GM10266 (cell line): ENCODE measurements around the gene COX20.
"Not testable (repeated sequence)": the region's sequence is repeated elsewhere in the genome, so short reads cannot be mapped to it uniquely, and the experiment has no call there.

Experiments
- DNase-seq: peaks from one replicate; pipeline ENCODE4 v3.0.0; 2012; ENCODE audit errors: extremely low spot score
- TF ChIP-seq, protein P1 (sequence below): IDR thresholded peaks from 2 replicates; pipeline ENCODE4 v1.5.1; 2012; ENCODE audit warnings: mild to moderate bottlenecking, low read depth; ENCODE audit not compliant: control insufficient read depth, insufficient read depth; ENCODE audit errors: missing control alignments

Gene COX20

DNA sequence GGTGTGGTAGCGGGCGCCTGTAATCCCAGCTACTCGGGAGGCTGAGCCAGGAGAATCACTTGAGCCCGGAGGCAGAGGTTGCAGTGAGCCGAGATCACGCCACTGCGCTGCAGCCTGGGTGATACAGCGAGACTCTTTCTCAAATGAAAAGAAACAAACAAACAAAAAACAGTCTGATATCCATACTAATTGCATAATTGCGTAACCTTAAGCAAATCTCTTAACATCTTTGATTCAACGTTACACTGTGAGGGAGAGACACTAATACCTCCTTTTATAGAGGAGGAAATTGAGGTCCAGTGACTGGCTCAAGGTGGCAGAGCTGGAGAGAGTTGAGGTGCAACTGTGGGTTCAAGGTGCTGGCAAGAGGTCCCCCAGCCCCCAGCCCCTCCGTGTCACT lies 12.6 kb upstream of the COX20 start:
- no peak for DNase-seq
- TF ChIP-seq, protein P1, sequence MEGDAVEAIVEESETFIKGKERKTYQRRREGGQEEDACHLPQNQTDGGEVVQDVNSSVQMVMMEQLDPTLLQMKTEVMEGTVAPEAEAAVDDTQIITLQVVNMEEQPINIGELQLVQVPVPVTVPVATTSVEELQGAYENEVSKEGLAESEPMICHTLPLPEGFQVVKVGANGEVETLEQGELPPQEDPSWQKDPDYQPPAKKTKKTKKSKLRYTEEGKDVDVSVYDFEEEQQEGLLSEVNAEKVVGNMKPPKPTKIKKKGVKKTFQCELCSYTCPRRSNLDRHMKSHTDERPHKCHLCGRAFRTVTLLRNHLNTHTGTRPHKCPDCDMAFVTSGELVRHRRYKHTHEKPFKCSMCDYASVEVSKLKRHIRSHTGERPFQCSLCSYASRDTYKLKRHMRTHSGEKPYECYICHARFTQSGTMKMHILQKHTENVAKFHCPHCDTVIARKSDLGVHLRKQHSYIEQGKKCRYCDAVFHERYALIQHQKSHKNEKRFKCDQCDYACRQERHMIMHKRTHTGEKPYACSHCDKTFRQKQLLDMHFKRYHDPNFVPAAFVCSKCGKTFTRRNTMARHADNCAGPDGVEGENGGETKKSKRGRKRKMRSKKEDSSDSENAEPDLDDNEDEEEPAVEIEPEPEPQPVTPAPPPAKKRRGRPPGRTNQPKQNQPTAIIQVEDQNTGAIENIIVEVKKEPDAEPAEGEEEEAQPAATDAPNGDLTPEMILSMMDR = no peak

DNA sequence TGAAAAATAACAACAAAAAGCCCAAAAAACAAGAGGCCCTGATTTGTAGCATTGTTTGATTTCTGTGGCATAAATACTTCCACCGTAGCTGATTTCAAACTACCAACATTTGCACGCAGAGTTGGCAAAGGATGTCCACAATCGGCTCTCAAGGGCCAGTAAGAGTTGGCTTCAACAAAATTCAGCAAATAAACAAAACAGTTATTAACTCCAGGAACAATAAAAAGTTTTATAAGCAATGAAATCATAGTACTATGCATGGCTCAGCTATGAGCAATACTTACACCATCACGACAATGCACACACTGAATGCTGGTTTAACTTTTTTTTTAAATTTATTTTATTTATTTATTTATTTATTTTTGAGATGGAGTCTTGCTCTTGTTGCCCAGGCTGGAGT lies 8.7 kb upstream of the COX20 start:
- TF ChIP-seq, protein P1 = no peak
- DNase-seq = no peak

DNA sequence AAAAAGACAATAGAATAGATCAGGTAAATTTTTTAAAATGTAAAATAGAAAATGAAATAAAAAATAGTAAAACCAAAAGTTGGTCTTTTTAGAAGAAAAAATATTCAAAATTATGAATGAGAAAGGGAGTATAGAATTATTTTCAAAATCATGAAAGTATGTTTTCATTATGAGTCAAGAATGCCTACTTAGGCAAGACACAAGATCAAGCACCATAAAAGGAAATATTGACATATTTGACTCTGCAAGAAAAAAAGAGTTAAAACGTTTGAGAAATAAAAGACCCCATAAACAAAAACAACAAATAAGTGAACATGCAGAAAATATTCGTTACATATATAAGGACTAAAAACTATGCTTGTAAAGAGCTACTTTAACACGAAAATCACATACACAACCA lies 4.8 kb upstream of the COX20 start:
- no peak for DNase-seq
- TF ChIP-seq, protein P1 = no peak

DNA sequence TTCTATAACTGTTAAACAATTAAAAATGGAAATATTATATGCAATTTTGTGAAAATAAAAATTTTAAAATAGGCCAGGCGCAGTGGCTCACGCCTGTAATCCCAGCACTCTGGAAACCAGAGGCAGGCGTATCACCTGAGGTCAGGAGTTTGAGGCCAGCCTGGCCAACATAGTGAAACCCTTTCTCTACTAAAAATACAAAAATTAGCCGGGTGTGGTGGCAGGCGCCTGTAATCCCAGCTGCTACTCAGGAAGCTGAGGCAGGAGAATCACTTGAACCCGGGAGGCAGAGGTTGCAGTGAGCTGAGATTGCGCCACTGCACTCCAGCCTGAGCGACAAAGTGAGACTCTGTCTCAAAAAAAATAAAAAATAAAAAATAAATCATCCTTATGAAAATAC lies 2.2 kb upstream of the COX20 start:
- DNase-seq = not testable (repeated sequence)

DNA sequence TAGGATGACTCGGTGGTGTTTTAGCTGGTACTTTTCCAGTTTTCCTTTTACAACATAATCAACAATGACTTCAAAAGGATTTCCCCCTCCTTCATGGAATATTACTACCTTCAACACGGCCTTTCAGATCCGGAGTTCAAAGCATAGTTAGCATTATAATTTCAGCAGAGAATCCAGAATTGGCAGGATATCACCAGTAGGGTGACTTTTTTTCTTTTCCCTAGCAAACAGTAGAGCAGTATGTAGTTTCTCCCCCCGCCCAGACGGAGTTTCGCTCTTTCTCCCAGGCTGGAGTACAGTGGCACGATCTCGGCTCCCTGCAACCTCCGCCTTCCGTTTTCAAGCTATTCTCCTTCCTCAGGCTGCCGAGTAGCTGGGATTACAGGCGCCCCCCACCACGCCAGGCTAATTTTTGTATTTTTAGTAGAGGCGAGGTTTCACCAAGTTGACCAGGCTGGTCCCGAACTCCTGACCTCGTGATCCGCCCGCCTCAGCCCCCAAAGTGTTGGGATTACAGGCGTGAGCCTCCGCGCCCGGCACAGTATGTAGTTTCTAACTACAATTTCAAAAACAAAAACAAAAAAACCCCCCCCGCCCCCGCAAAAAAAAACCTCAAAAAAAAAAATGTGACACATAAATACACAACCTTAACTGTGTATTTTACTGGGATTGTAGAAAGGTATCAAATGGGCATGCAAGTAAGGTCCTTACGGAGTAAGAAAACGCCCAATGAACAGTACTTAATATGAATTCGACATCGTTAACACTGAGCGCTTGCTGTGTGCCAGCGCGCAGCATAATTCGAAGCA lies 1.5 kb upstream of the COX20 start:
- peak; percentile 31 for DNase-seq
- TF ChIP-seq, protein P1 = no peak

DNA sequence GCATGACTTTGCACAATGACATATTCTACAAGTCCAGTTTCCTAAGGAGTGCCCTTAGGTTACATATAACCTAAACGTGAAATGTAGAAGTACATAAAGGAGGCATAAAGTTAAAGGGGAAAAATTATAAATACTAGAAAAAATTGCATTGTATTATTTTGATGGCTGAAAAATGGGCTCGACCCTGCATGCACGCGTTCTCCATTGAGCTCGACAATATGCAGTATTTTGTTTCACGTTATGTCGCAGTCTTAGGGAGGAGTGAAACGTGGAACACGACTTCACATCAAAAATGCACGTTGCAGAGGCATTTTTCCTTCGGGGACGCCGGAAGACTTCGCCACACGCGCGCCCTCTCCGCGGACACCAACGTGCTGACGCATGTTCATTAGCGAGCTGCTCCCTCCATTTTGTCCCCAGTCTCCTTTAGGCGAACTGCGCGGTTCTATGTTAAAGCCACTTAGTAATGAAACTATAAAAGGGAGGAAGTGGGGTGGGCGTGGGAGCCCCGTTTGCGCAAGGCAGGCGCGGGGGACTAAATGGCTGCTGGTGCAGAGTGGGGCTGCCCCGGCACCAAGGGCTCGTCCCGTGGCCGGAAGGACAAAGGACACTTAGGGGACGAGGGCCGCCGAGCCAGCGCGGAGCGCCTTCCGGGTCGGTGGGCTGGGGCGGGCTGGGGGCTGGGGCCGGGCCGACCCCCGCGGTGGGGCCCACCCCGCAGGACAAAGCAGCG lies 749 bp upstream of the COX20 start:
- DNase-seq = peak; percentile 94
- TF ChIP-seq, protein P1 = no peak

DNA sequence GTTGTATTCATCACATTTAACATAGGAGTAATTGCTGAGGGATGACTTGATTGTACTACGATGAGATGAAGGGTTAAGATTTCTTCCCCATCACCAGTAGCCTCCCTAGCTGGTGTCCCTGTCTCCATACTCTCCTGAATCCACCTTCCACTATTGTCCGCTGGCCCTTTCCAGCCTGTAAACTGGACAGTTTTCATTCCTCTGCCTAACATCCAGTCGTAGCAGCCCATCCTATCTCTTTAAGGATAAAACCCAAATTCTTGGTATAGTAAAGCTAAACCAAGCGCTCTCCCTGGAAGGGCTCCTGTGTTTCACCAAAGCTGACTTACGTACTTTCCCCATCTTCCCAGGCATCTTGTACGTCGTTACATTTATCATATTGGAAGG lies 670 bp downstream of the COX20 start:
- peak; percentile 21 for DNase-seq
- TF ChIP-seq, protein P1 = no peak
